T-helper 1 cell treated with Interleukin-12 subunit alpha and Interleukin-12 subunit beta and Interleukin-4 antibody, amounts not matched to agents 30 ng/mL and 1 ng/mL, for 36 hours (primary cell): ENCODE measurements around the gene SRPK2. TPM values are rescaled to one million over a fixed set of nuclear protein-coding genes. Genes with fewer than 3 reads are reported as not detected.
"Not testable (repeated sequence)": the region's sequence is repeated elsewhere in the genome, so short reads cannot be mapped to it uniquely, and the experiment has no call there.

ENCODE experiments used
- intact Hi-C: fragments of 100-400 bp; cut with micrococcal nuclease; formaldehyde crosslinking; loops from one replicate; pipeline ENCODE4 v1.15.1; 2024
- total RNA-seq: library from RNA; stranded (reverse); gene quantifications from 2 replicates; pipeline ENCODE4 v1.2.3, GENCODE V29; 2022

Gene SRPK2
- total RNA-seq, 1 donor from 2014 or later: 44.2 TPM

DNA sequence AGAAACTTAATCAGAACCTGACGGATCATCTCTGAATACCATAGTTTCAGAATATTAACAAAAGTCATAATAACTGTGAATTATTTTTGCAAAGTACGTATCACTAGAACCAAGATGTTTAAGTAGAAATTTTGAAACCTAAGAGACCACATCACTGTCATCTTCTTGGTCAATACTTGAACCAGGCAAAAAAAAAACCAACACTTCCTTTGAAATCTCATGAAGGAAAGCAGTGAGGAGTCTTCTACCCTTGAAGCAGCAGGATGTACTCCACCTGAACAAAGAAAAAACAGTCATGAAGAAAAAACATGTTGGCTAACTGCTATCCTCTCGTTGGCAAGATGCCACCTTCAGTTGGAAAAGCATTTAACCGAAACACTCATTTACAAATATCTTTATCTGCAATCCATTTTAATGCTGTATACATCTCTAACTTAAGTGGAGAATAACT, 82.4 kb downstream of the SRPK2 start:
- intact Hi-C loops: no loop called here

- intact Hi-C loops: no loop called here
Measured at GRCh38 chr7:105305633-105306032, 83.1 kb downstream of the SRPK2 start.

- intact Hi-C loops: no loop called here
Measured at GRCh38 chr7:105304040-105304895, 84.5 kb downstream of the SRPK2 start.

DNA sequence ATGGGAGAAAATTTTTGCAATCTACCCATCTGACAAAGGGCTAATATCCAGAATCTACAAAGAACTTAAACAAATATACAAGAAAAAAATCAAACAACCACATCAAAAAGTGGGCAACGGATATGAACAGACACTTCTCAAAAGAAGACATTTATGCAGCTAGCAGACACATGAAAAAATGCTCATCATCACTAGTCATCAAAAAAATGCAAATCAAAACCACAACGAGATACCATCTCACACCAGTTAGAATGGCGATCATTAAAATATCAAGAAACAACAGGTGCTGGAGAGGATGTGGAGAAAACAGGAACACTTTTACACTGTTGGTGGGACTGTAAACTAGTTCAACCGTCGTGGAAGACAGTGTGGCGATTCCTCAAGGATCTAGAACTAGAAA, 88.1 kb downstream of the SRPK2 start:
- intact Hi-C loops: not testable (repeated sequence)

DNA sequence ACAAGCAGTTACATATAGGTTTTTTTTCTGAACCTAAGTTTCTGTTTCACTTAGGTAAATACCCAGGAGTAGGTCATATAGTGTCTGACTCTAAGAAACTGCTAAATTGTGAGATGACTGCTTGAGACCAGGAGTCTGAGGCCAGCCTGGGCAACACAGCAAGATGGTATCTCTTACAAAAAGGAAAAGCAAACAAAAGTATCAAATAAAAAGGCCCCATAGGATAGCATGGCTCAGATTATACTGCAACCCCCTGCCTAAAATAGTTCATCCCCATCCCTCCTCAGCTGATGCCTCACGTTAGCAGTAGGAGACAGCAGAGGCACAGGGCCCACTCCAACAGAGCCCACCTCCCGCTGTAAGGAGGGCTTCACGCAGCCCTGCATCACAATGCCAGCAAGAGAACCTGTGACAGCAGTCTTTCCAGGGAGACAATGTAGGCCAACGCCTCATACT, 90.3 kb downstream of the SRPK2 start:
- intact Hi-C loops: loop anchor here (1.0 to 5.0 kb wide), 5 partner anchors 29 to 356 kb away; partner anchors contain the start of genes RINT1 and SRPK2

GRCh38 chr7:105297985-105298384, 90.7 kb downstream of the SRPK2 start:
- intact Hi-C loops: loop anchor here (1.0 to 5.0 kb wide), 5 partner anchors 29 to 356 kb away; partner anchors contain the start of genes RINT1 and SRPK2

DNA sequence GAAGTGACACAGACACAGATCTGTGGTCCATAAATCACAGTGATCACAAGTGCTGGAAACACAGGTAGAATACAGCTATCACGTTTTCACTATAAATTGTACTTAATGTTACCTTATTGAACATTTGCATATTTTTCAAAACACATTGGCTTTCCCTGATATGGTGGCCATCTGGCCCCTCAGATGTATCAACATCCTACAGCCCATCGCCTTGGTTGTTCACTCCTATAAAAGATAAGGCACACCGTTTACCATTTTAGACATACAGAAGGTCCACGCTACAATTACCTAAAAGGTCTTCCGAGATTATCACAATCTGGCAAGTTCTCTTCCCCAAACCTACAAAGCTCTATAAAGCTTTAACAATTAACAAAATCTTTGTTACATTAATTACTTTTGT, 91.4 kb downstream of the SRPK2 start:
- intact Hi-C loops: loop anchor here (5.0 kb wide), 2 partner anchors 235 to 355 kb away; partner anchors contain the start of gene RINT1

GRCh38 chr7:105296491-105296890, 92.2 kb downstream of the SRPK2 start:
- intact Hi-C loops: loop anchor here (5.0 kb wide), 2 partner anchors 236 to 354 kb away; partner anchors contain the start of gene RINT1

DNA sequence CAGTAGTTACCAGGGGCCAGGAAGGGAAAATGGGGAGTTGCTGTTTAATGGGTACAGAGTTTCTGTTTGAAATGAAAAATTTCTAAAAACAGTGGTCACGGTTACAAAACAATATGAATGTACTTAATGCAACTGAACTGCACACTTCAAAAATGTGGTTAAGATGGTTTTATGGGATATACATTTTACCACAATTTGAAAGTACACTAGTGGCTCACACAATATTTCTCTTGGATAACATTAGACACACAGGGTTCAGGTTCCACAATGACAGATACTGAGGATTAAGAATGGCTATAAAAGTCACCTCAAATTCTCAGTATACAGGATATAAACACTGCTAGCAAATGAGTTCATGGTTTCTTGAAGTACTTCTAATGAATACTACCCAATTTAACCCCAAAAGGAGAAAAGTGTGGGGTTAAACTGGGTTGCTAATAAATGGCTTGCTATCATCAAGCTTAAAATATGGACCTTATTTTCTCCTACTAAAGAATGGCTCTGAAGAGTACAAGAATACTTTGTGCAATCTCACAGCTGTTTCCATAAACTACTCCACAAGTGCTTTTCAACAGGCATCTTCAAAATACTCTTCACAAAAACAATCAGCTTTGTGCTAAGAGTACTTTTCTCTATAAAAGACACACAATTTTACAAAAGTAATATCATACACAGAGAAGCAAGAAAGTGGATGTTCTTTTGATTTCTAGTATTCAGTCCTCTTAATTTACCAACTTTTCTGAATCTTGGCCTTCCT, 92.9 kb downstream of the SRPK2 start:
- intact Hi-C loops: loop anchor here (5.0 kb wide), 2 partner anchors 237 to 353 kb away; partner anchors contain the start of gene RINT1

- intact Hi-C loops: not testable (repeated sequence)
Measured at GRCh38 chr7:105294482-105294881, 94.2 kb downstream of the SRPK2 start.

DNA sequence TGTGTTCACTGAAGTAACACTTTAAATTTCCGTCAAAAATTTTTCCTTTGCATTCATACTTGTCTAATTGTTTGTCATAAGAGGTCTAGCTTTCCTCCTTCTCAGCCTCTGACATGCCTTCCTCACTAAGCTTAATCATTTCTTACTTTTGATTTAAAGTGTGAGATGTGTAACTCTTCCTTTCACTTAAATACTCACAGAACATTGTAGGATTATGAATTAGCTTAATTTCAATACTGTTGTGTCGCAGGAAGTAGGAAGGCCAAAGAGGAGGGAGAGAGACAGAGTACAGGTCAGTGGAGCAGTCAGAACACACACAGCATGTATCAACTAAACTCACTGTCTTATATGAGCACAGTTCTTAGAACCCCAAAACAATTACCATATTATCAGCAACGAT, 99.0 kb downstream of the SRPK2 start:
- intact Hi-C loops: no loop called here

GRCh38 chr7:105286441-105286840, 102.3 kb downstream of the SRPK2 start:
- intact Hi-C loops: no loop called here

GRCh38 chr7:105285118-105285874, 103.4 kb downstream of the SRPK2 start:
- intact Hi-C loops: no loop called here

DNA sequence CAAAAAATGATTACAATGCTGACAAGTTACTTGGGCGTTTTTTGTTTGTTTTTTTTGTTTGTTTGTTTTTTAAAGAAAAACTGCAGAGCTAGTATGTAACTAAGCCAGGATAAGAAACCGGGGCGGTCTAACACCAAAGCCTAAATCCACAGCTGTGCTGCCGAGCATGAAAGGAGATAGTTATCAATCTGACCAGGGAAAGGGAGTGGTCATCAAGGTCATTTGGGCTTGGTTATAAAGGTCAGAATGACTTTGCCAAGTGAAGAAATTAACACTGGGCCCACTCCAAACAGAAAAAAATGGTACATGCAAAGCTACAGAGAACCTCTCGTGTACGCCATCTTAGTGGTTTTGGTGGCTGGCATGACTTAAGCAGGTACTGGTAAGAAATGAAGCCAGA, 104.7 kb downstream of the SRPK2 start:
- intact Hi-C loops: no loop called here

DNA sequence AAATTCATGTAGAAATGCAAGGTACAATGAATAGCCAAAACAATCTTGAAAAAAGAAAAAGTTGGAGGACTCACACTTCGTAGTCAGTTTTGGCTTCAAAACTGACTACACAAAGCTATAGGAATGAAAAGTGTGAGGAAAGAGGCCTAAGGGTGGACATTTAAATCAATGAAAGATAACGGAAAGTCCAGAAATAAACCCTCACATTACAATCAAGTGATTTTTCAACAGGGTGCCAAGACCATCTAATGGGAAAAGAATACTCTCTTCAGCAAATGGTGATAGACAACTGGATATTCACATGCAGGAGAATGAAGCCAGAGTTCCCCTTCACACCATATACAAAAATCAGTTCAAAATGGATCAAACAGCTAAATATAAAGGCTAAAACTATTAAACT, 106.8 kb downstream of the SRPK2 start:
- intact Hi-C loops: no loop called here

- intact Hi-C loops: no loop called here
Measured at GRCh38 chr7:105279688-105280007, 109.1 kb downstream of the SRPK2 start.

DNA sequence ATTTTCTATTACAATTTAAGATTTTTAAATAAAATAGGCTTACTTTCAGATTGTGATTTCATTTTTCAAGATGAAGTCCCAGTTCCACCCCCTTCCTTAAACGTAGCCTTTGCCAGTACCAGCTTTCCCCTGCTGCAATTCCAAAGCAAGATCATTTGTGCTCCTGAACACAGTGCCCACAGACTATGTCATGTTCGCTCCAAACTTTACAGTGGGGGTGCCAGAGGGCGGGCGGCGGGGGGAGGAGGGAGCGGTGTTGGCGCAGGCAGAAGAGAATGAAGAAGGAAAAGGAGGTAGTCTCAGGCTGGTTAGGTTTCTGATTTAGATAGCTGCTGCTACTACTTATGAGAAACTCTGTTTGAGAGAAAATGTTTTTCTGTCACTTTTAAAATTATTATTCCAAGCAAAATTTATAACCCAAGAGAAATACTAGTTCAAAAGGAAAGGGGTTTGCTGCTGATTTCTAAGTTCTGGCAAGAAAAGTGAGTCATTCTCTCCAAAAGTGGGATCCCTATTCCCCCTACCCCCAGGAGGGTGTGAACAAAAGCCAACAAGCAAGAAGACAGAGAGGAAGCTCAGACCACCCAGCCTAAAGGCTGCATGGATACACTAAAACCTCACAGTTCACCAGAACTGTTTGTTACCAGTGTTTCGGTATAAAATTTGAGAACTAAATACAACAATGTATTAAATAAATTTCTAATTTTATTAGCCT, 109.6 kb downstream of the SRPK2 start:
- intact Hi-C loops: no loop called here

DNA sequence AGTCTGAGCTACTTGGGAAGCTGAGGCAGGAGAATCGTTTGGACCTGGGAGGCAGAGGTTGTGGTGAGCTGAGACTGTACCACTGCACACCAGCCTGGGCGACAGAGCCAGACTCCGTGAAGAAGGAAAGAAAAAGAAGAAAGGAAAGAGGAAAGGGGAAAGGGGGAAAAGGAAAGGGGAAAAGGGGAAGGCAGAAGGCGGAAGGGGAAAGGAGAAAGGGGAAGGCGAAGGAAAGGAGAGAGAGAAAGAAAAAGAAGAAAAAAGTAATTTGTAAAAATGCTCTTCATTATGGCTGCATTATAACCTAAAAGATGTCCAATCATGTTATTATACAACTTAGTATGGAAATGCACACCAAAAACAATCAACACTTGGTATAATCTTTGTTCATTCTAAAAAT, 110.2 kb downstream of the SRPK2 start:
- intact Hi-C loops: no loop called here

- intact Hi-C loops: no loop called here
Measured at GRCh38 chr7:105277341-105277740, 111.4 kb downstream of the SRPK2 start.

DNA sequence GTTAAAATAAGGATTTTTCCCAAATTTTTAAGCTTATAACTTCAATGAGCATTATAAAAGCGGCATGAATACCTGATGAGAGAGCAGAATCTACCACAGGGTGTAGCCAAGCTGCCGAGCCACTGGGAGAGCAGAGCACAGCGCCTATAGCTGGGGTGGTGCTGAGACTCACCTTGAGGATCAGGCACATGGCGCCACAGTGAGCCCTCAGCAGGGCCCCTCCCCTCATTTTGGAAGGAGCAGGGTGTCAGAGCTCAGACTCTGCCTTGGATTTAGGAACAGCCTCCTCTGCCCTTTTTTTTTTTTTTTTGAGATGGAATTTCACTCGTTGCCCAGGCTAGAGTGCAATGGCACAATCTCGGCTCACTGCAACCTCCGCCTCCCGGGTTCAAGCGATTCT, 118.6 kb downstream of the SRPK2 start:
- intact Hi-C loops: no loop called here

GRCh38 chr7:105269397-105269796, 119.3 kb downstream of the SRPK2 start:
- intact Hi-C loops: loop anchor here (1.0 to 5.0 kb wide), 5 partner anchors 29 to 327 kb away; no protein-coding TSS in a partner anchor
